ENCODE results near the gene CTSL.

DNA sequence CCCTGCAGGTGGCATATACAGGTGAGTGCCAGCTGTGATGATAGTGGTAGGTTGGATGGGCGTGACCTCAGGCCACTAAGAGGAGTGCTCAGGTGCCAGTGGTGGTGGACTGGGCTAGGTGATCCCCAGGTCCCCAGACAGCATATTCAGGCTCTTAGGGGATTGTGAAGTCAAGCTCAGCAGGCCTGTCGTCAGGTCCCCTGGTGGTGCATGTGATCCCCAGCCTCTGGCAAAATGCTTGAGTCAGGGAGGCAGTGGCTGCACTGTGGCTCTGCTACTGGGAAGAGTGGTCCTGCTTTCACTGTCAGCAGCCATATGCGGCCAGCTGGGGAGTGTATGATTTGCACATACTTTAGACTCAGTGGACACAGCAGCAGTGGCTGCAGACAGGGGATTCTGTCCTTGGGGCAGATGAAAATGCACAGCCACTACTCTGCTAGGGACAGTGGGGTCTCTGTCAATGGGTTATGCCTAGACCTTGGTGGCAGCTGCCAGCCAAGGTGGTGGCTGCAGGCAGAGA, 31.6 kb upstream of the CTSL start:
- TF ChIP-seq EZH2 (IDR thresholded peaks at IDR 0.05) (no peak), POLR2AphosphoS5 (IDR thresholded peaks at IDR 0.05; ENCODE audit: borderline replicate concordance, low read depth, low read length) (no peak)
